ENCODE measurements around the gene FKBP15. TPM values are rescaled to one million over a fixed set of nuclear protein-coding genes. Genes with fewer than 3 reads are reported as not detected.

Gene FKBP15
- total RNA-seq, 4 donors from 2014 or later: 27.7 to 33.3 (median 30.3) TPM

Other genes starting within 250 kb of the FKBP15 start
- gene ZNF883, start 209.1 kb downstream of the FKBP15 start, total RNA-seq: 1 to 10 TPM in 2 of 4 donors, under 1 TPM in 1, not detected in 1; 0.27 to 1.4 (median 1.0) TPM
- 1 to 10 TPM in 3 of 4 donors, under 1 TPM in 1; 0.56 to 2.1 (median 1.2) TPM for gene ZFP37, start 164.6 kb downstream of the FKBP15 start, total RNA-seq
- gene SLC31A2, start 70.3 kb downstream of the FKBP15 start, total RNA-seq: 100 to 1,000 TPM in 2 of 4 donors, 10 to 100 TPM in 2; 82.4 to 128 (median 99.2) TPM
- gene SLC31A1, start 267 bp upstream of the FKBP15 start, total RNA-seq: 10 to 100 TPM; 22.9 to 45.0 (median 33.9) TPM
- gene CDC26, start 54.3 kb upstream of the FKBP15 start, total RNA-seq: 10 to 100 TPM; 17.8 to 33.3 (median 20.1) TPM
- 10 to 100 TPM; 15.6 to 20.2 (median 16.8) TPM for gene PRPF4, start 54.4 kb upstream of the FKBP15 start, total RNA-seq
- 1 to 10 TPM in 2 of 4 donors, not detected in 2; 1.1 to 1.5 TPM for gene RNF183, start 82.1 kb upstream of the FKBP15 start, total RNA-seq
- 1 to 10 TPM; 1.3 to 2.3 (median 1.8) TPM for gene WDR31, start 119.0 kb upstream of the FKBP15 start, total RNA-seq
- gene BSPRY, start 128.3 kb upstream of the FKBP15 start, total RNA-seq: 10 to 100 TPM; 36.9 to 56.9 (median 43.4) TPM
- 10 to 100 TPM; 44.7 to 50.3 (median 48.3) TPM for gene HDHD3, start 155.7 kb upstream of the FKBP15 start, total RNA-seq
- 10 to 100 TPM; 26.0 to 60.7 (median 39.9) TPM for gene ALAD, start 180.0 kb upstream of the FKBP15 start, total RNA-seq
- 10 to 100 TPM; 20.9 to 39.1 (median 27.1) TPM for gene POLE3, start 189.4 kb upstream of the FKBP15 start, total RNA-seq
- under 1 TPM; 0.17 to 0.46 (median 0.37) TPM for gene C9orf43, start 189.5 kb upstream of the FKBP15 start, total RNA-seq
- 10 to 100 TPM; 10.5 to 18.2 (median 12.8) TPM for gene RGS3, start 242.4 kb upstream of the FKBP15 start, total RNA-seq